ENCODE measurements around the gene PPARD.

PPARD gene

DNA sequence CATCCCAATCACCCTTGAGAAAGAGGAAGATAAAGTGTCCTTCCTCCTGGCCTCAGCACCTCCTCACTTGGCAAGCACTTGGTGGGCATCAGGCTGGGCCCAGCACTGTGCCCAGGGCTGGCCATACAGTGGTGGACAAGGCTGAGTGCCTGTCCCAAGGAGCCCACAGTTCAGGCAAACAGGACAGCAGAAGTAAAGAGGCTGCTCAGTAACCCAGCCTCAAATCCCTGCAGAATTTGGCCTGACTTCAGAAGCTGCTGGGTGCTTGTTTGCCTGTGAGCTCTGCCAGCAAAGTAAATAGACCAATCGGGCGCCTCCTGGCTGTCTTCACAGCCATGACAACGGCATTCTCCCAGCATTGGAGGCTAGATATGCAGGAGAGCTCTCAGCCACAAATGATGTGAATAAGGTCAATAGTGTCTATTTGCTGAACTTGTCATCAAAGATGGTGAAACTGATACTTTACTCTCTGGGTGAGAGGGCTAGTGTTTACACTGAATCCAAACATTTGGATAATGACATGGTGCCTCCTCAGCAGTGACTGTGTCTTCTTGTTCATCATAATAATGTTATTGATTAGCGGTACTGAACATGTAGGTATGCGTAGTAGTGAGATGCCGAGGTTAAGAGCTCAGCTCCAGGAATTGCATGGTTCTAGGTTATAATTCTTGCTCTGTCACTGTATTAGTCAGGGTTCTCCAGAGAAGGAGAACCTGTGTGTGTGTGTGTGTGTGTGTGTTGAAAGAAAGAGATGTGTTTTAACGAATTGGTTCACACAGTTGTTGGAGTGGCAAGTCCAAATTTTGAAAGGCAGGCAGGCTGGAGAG lies 72.9 kb downstream of the PPARD start:
- Histone ChIP-seq H3K27me3 (ENCODE audit: control insufficient read depth, insufficient read depth, low read length) (no peaks in the 10 kb centered on the region), H3K4me1 (ENCODE audit: control insufficient read depth, insufficient read depth, low read length) (peaks cover 11% of the 10 kb centered on the region), H3K9ac (ENCODE audit: low read length) (no peak overlapping the region), H3K9me3 (ENCODE audit: control insufficient read depth, insufficient read depth, low read depth, low read length) (no peaks in the 10 kb centered on the region), H3K36me3 (ENCODE audit: control insufficient read depth, insufficient read depth, low read length) (peaks cover 5% of the 10 kb centered on the region), H3K4me3 (ENCODE audit: low read depth, low read length) (no peak overlapping the region), H3K27ac (ENCODE audit: low read depth, low read length) (no peak overlapping the region)

DNA sequence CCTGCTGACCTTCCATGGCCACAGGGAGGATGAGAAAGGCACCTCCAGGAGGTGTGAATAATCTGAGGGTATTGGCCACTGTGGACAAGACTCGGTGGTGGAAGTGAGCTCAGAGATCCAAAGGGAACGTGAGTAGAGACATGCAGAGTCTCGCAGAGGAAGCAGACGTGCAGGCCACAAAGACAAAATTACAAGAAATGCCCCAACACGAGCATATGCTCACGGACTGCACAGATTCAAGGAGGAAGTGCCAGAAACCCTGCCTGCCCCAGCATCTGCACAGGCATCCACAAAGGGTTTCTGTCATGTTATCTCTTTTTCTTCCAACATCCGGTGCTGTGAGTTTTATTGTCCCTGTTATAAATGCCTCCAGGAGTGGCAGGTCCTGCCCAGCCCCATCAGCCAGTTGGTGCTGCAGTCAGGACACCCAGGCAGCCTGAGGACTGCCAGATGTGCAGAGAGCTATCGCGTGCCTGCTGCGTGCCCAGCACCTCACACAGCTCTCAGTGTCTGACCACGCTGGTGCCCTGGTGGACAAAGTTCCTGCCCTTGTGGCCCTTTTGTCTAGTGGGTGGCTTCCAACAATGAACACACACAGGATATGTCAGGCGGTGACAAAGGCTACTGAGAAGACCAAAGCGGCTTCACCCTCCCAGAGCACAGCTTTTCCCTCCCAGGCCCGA lies 75.8 kb downstream of the PPARD start:
- peaks cover 11% of the 10 kb centered on the region for H3K4me1 ChIP-seq (ENCODE audit: control insufficient read depth, insufficient read depth, low read length)
- no peak overlapping the region for H3K4me3 ChIP-seq (ENCODE audit: low read depth, low read length)
- no peaks in the 10 kb centered on the region for H3K9me3 ChIP-seq (ENCODE audit: control insufficient read depth, insufficient read depth, low read depth, low read length)
- H3K9ac ChIP-seq (ENCODE audit: low read length), result no peak overlapping the region
- H3K36me3 ChIP-seq (ENCODE audit: control insufficient read depth, insufficient read depth, low read length), result peaks cover 7% of the 10 kb centered on the region; the same call in 1 of the 2 replicates
- no peak overlapping the region for H3K27ac ChIP-seq (ENCODE audit: low read depth, low read length)
- no peaks in the 10 kb centered on the region for H3K27me3 ChIP-seq (ENCODE audit: control insufficient read depth, insufficient read depth, low read length)

DNA sequence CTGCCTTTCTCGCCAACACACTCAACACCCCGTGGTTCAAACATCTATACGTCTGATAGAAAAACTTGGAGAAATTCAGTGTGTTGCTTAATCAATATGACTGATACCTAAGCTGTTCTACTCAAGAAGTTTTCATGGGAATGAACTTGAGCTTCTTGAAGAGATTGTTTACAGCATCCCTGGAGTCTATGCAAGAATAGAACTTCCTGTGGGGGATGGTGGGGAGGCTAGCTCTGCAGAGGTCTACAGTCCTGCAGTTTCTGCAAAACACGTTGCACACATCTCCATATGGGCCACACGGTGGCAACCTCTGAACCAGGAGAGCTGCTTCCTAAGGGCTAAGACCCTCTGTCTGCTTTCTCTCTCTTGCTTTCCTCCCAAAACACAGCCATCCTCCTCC lies 77.1 kb downstream of the PPARD start:
- H3K36me3 ChIP-seq (ENCODE audit: control insufficient read depth, insufficient read depth, low read length), result peaks cover 12% of the 10 kb centered on the region
- peaks cover 11% of the 10 kb centered on the region for H3K4me1 ChIP-seq (ENCODE audit: control insufficient read depth, insufficient read depth, low read length)
- no peaks in the 10 kb centered on the region for H3K9me3 ChIP-seq (ENCODE audit: control insufficient read depth, insufficient read depth, low read depth, low read length)
- no peak overlapping the region for H3K4me3 ChIP-seq (ENCODE audit: low read depth, low read length)
- no peak overlapping the region for H3K27ac ChIP-seq (ENCODE audit: low read depth, low read length)
- H3K9ac ChIP-seq (ENCODE audit: low read length), result no peak overlapping the region
- no peaks in the 10 kb centered on the region for H3K27me3 ChIP-seq (ENCODE audit: control insufficient read depth, insufficient read depth, low read length)

DNA sequence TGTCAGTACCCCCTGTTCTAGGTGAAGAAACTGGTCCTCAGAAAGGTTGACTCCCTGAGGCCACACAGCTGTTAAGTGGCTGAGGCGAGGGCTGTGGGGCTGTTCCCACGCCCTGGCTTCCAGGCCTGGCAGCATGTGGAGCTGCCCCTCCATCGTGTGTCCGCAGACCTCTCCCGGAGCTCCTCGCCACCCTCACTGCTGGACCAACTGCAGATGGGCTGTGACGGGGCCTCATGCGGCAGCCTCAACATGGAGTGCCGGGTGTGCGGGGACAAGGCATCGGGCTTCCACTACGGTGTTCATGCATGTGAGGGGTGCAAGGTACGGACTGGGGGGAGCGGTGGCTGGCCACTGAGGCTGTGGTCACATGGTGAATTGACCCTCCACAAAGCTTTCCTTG lies 77.6 kb downstream of the PPARD start:
- H3K9me3 ChIP-seq (ENCODE audit: control insufficient read depth, insufficient read depth, low read depth, low read length), result no peaks in the 10 kb centered on the region
- no peak overlapping the region for H3K27ac ChIP-seq (ENCODE audit: low read depth, low read length)
- peaks cover 17% of the 10 kb centered on the region for H3K36me3 ChIP-seq (ENCODE audit: control insufficient read depth, insufficient read depth, low read length)
- no peak overlapping the region for H3K4me3 ChIP-seq (ENCODE audit: low read depth, low read length)
- no peak overlapping the region for H3K9ac ChIP-seq (ENCODE audit: low read length)
- peaks cover 10% of the 10 kb centered on the region for H3K4me1 ChIP-seq (ENCODE audit: control insufficient read depth, insufficient read depth, low read length)
- H3K27me3 ChIP-seq (ENCODE audit: control insufficient read depth, insufficient read depth, low read length), result no peaks in the 10 kb centered on the region

DNA sequence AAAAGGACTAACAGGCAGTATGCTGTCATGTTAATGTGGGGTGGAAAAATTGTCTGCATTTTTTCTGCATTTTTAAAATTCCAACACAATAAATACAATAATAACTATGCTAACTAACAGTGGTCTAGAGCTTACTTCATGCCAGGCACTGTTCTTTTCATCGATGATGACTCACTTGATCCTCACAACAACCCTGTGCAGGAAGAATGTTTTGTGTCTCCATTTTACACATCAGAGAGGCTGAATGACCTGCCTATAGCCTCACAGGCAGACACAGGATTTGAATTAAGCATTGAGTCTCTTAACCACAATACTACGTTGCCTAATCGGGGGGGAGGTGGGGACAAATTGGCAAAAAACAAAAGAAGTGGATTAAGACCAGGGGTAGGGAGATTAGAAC lies 82.9 kb downstream of the PPARD start:
- peaks cover 16% of the 10 kb centered on the region for H3K4me1 ChIP-seq (ENCODE audit: control insufficient read depth, insufficient read depth, low read length)
- H3K36me3 ChIP-seq (ENCODE audit: control insufficient read depth, insufficient read depth, low read length), result peaks cover 23% of the 10 kb centered on the region
- H3K4me3 ChIP-seq (ENCODE audit: low read depth, low read length), result no peak overlapping the region
- H3K27me3 ChIP-seq (ENCODE audit: control insufficient read depth, insufficient read depth, low read length), result no peaks in the 10 kb centered on the region
- H3K9ac ChIP-seq (ENCODE audit: low read length), result no peak overlapping the region
- no peak overlapping the region for H3K27ac ChIP-seq (ENCODE audit: low read depth, low read length)
- peaks cover 17% of the 10 kb centered on the region for H3K9me3 ChIP-seq (ENCODE audit: control insufficient read depth, insufficient read depth, low read depth, low read length)

DNA sequence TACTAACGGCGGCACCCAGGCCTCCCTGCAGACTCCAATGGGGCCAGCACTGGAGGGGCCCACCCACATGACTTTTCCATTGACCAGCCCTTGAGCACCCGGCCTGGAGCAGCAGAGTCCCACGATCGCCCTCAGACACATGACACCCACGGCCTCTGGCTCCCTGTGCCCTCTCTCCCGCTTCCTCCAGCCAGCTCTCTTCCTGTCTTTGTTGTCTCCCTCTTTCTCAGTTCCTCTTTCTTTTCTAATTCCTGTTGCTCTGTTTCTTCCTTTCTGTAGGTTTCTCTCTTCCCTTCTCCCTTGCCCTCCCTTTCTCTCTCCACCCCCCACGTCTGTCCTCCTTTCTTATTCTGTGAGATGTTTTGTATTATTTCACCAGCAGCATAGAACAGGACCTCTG lies 83.7 kb downstream of the PPARD start:
- Histone ChIP-seq H3K4me3 (ENCODE audit: low read depth, low read length) (no peak overlapping the region), H3K27ac (ENCODE audit: low read depth, low read length) (no peak overlapping the region), H3K9me3 (ENCODE audit: control insufficient read depth, insufficient read depth, low read depth, low read length) (peaks cover 18% of the 10 kb centered on the region), H3K27me3 (ENCODE audit: control insufficient read depth, insufficient read depth, low read length) (no peaks in the 10 kb centered on the region), H3K36me3 (ENCODE audit: control insufficient read depth, insufficient read depth, low read length) (peaks cover 23% of the 10 kb centered on the region), H3K4me1 (ENCODE audit: control insufficient read depth, insufficient read depth, low read length) (peaks cover 16% of the 10 kb centered on the region), H3K9ac (ENCODE audit: low read length) (no peak overlapping the region)

DNA sequence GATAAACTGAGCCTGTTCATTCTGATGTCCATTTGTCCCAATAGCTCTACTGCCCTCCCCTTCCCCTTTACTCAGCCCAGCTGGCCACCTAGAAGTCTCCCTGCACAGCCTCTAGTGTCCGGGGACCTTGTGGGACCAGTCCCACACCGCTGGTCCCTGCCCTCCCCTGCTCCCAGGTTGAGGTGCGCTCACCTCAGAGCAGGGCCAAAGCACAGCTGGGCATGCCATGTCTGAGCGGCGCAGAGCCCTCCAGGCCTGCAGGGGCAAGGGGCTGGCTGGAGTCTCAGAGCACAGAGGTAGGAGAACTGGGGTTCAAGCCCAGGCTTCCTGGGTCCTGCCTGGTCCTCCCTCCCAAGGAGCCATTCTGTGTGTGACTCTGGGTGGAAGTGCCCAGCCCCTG lies 85.1 kb downstream of the PPARD start:
- no peak overlapping the region for H3K4me3 ChIP-seq (ENCODE audit: low read depth, low read length)
- no peaks in the 10 kb centered on the region for H3K27me3 ChIP-seq (ENCODE audit: control insufficient read depth, insufficient read depth, low read length)
- peaks cover 16% of the 10 kb centered on the region for H3K4me1 ChIP-seq (ENCODE audit: control insufficient read depth, insufficient read depth, low read length)
- H3K36me3 ChIP-seq (ENCODE audit: control insufficient read depth, insufficient read depth, low read length), result peaks cover 18% of the 10 kb centered on the region
- H3K27ac ChIP-seq (ENCODE audit: low read depth, low read length), result no peak overlapping the region
- peaks cover 18% of the 10 kb centered on the region for H3K9me3 ChIP-seq (ENCODE audit: control insufficient read depth, insufficient read depth, low read depth, low read length)
- H3K9ac ChIP-seq (ENCODE audit: low read length), result no peak overlapping the region

DNA sequence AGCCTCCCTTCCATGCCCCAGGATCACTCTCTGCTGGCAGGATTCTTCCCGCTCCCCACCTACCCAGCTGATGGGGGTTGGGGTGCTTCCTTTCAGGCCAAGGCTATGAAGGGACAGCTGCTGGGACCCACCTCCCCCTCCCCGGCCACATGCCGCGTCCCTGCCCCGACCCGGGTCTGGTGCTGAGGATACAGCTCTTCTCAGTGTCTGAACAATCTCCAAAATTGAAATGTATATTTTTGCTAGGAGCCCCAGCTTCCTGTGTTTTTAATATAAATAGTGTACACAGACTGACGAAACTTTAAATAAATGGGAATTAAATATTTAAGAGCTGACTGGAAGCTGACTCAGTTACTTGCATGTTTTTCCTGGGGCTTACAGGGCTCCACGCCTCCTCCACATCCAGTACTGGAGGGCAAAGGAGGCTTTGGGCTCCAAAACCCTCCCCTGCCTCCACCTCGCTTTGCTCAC lies 85.5 kb downstream of the PPARD start:
- H3K9ac ChIP-seq (ENCODE audit: low read length), result no peak overlapping the region
- H3K36me3 ChIP-seq (ENCODE audit: control insufficient read depth, insufficient read depth, low read length), result peaks cover 16% of the 10 kb centered on the region
- peaks cover 16% of the 10 kb centered on the region for H3K4me1 ChIP-seq (ENCODE audit: control insufficient read depth, insufficient read depth, low read length)
- no peak overlapping the region for H3K4me3 ChIP-seq (ENCODE audit: low read depth, low read length)
- H3K27me3 ChIP-seq (ENCODE audit: control insufficient read depth, insufficient read depth, low read length), result no peaks in the 10 kb centered on the region
- H3K9me3 ChIP-seq (ENCODE audit: control insufficient read depth, insufficient read depth, low read depth, low read length), result peaks cover 18% of the 10 kb centered on the region
- H3K27ac ChIP-seq (ENCODE audit: low read depth, low read length), result no peak overlapping the region

DNA sequence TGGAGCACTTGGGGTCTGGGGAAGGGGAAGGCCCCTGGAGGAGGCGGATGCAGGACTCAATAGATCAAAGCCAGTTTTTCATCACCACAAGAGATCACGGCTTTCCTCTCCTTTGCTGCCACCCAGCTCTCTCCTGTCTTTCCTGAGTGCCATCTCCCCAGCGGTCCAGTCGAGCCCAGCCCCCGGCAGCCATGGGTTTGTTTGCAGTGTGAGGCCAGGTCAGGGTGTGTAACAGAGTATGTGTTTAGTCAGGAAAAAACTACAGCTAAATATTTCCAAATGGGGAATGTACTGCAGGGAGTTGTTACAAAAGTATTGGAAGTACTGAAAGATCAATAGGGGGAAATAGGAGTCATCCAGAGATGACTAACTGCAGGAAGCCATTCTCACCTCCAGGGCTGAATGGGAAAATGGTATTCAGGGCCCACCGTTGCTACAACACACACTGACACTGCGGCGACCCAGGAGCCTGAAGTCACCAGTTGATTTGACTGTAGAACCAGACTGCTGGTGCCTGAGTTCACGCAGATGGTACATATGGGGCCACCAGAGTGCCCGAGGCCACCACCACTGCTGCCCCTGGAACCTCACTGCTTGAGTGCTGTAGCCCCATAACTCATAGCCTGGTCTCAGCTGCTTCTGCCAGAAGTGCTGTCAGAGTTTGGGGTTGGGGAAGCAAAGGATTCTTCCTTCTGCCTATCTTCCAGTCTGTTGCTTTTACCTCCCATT lies 86.2 kb downstream of the PPARD start:
- no peaks in the 10 kb centered on the region for H3K27me3 ChIP-seq (ENCODE audit: control insufficient read depth, insufficient read depth, low read length)
- H3K36me3 ChIP-seq (ENCODE audit: control insufficient read depth, insufficient read depth, low read length), result peaks cover 16% of the 10 kb centered on the region
- no peak overlapping the region for H3K9ac ChIP-seq (ENCODE audit: low read length)
- H3K4me1 ChIP-seq (ENCODE audit: control insufficient read depth, insufficient read depth, low read length), result peaks cover 16% of the 10 kb centered on the region
- H3K9me3 ChIP-seq (ENCODE audit: control insufficient read depth, insufficient read depth, low read depth, low read length), result peaks cover 18% of the 10 kb centered on the region
- no peak overlapping the region for H3K4me3 ChIP-seq (ENCODE audit: low read depth, low read length)
- H3K27ac ChIP-seq (ENCODE audit: low read depth, low read length), result no peak overlapping the region

DNA sequence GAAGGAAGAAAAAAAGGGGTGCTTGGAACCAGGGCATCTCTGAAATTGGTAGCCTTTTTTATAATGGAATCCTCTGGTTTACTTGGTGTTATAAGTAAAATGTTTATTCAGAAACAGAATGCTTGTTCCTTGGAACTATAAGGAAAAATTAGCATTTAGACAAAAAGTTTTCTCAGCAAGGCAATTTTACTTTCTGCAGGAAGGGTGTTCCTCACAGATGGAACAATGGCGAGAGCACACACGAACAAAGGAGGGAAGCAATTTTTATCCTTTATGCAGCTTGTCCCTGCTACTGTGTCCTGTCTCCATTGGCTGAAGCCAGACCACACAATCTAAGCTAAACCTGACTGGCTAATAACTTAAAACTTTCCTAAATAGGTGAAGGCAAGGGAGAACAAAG lies 87.1 kb downstream of the PPARD start:
- no peak overlapping the region for H3K27ac ChIP-seq (ENCODE audit: low read depth, low read length)
- H3K36me3 ChIP-seq (ENCODE audit: control insufficient read depth, insufficient read depth, low read length), result peaks cover 10% of the 10 kb centered on the region
- no peaks in the 10 kb centered on the region for H3K27me3 ChIP-seq (ENCODE audit: control insufficient read depth, insufficient read depth, low read length)
- no peak overlapping the region for H3K9ac ChIP-seq (ENCODE audit: low read length)
- peaks cover 18% of the 10 kb centered on the region for H3K9me3 ChIP-seq (ENCODE audit: control insufficient read depth, insufficient read depth, low read depth, low read length)
- H3K4me3 ChIP-seq (ENCODE audit: low read depth, low read length), result no peak overlapping the region
- peaks cover 16% of the 10 kb centered on the region for H3K4me1 ChIP-seq (ENCODE audit: control insufficient read depth, insufficient read depth, low read length)

DNA sequence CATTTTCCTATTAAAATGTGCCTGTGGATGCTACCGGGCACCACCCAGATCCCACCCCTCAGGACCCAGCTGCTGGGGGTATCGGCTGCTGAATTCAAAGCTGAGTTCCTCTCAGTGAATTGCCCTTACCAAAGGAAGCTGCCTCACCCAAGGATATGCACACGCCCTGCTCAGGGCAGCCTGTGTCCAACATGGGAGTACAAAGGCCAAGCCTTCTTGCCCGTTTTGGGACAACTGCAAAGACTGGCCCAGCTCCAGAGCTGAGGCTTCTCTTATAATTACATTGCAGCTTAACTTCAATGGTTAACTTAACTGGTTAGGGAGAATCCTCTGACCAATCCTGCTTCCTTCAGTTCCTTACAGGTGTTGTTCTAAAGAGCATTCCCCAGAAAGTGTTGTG lies 89.9 kb downstream of the PPARD start:
- Histone ChIP-seq H3K4me3 (ENCODE audit: low read depth, low read length) (no peak overlapping the region), H3K4me1 (ENCODE audit: control insufficient read depth, insufficient read depth, low read length) (peaks cover 20% of the 10 kb centered on the region), H3K9me3 (ENCODE audit: control insufficient read depth, insufficient read depth, low read depth, low read length) (peaks cover 18% of the 10 kb centered on the region), H3K27me3 (ENCODE audit: control insufficient read depth, insufficient read depth, low read length) (no peaks in the 10 kb centered on the region), H3K9ac (ENCODE audit: low read length) (no peak overlapping the region), H3K27ac (ENCODE audit: low read depth, low read length) (no peak overlapping the region), H3K36me3 (ENCODE audit: control insufficient read depth, insufficient read depth, low read length) (no peaks in the 10 kb centered on the region)

Measured in HUES6 (cell line).